Endothelial cell of hepatic sinusoid (primary cell): ENCODE results near the gene SLC9C1.

Source experiments
- in situ Hi-C: cut with HindIII; loops from 2 replicates; pipeline ENCODE4 v1.10.0; 2017; ENCODE audit warnings: low sequenced_read_pairs

The SLC9C1 gene

GRCh38 chr3:112117841-112118571 lies 176.0 kb downstream of the SLC9C1 start:
- in situ Hi-C loops: no loop called here

GRCh38 chr3:112117415-112117814 lies 176.6 kb downstream of the SLC9C1 start:
- in situ Hi-C loops: no loop called here

- in situ Hi-C loops: no loop called here
These were observed 177.2 kb downstream of the SLC9C1 start for GRCh38 chr3:112116748-112117186.

GRCh38 chr3:112115806-112116383 lies 178.1 kb downstream of the SLC9C1 start:
- in situ Hi-C loops: no loop called here

- in situ Hi-C loops: no loop called here
These were observed 178.8 kb downstream of the SLC9C1 start for GRCh38 chr3:112115161-112115739.

DNA sequence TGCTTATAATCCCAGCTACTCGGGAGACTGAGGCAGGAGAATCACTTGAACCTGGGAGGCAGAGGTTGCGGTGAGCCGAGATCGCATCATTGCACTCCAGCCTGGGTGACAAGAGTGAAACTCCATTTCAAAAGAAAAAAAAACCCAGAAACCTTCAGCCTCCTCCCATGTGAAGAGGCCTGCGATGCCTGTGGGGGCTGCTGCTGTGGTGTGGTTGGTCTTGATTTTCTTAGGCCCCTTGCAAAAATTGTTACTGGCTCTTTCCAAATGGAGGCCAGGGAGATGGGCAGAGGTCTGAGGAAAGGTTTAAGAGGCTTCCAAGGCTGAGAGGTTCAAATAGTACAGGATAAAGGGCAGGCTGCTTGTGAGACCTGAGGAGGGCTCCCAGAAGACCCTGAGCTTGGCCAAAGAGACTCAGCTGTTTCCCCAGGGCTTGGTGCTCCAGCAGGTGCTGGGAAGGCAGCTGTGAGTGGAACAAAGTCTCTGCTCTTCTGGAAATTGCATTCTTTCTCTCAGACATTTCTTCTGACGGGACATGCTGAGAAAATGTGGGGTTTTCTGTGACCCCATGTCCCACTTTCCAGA lies 179.3 kb downstream of the SLC9C1 start:
- in situ Hi-C loops: no loop called here

- in situ Hi-C loops: no loop called here
These were observed 182.1 kb downstream of the SLC9C1 start for GRCh38 chr3:112111785-112112402.

DNA sequence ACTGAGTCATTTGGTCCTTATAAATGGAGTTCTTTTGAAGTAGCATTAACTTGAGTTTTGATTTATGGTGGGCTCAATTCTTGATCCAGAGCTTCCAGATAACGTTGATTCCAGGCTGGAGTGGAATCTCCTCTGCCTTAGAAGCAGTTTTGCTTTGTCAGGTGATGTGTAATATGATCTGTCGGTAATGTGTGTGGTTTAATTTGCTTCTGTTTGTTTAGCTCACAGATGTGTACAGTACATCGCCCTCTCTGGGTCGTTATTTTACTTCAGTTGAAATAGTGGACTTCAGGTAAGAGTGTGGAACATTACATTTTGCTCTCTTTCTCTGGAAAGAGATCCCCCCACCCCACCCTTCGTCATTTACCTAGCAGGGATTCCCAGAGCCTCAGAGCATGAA lies 184.7 kb downstream of the SLC9C1 start:
- in situ Hi-C loops: no loop called here

DNA sequence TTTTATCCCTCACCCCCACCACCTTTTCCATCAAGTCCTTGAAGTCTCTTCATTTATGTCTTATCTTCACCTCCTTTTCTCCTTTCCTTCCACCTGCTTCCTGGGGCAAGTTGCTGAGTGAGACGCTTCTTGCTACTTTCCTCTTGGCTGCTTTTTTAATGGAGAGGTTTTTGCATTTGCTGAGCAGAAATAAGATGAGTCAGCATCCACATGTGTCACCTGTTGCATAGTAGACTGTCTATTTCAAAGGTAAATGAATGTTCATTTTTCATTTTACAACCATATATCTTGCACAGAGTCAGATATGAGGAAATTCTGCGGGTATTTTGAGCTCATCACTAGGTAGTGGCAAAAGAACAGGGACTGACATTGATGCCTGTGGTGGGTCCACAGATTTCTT lies 189.2 kb downstream of the SLC9C1 start:
- in situ Hi-C loops: no loop called here

GRCh38 chr3:112101916-112102315 lies 192.1 kb downstream of the SLC9C1 start:
- in situ Hi-C loops: no loop called here

- in situ Hi-C loops: no loop called here
These were observed 196.6 kb downstream of the SLC9C1 start for GRCh38 chr3:112097378-112097777.

- in situ Hi-C loops: no loop called here
These were observed 197.8 kb downstream of the SLC9C1 start for GRCh38 chr3:112096176-112096575.

DNA sequence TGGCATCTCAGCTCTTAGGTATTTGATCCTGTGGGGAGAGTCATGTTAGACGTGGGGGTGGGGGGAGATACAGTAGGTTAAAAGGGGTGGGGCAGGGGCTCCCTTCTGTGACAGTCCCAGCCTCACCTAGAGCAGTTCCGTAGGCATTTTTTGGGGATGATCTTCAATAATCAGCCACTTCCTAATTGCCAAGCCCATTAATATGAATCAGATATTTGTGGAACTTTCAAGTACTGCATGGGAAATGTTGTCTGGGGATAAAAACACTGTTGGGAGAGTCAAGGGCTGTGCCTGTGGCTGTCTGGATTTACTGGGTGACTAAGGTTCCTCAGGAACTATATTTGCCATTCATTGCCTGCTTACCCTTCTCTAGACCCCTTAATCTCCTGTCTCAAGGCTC lies 198.3 kb downstream of the SLC9C1 start:
- in situ Hi-C loops: no loop called here

DNA sequence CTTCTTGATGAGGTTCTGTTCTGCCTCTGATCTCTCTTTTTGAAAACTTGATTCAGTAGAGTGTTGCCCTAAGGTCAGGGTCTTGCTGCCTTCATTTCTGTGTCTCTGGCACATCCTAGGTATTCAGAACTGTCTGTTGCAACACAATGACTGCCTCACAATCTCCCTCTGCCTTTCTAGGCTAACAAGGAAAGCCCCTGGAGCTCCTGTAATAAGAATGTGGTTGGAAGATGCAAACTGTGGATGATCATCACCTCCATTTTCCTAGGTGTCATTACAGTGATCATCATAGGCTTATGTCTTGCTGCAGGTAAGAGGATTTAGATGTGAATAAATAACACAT lies 200.9 kb downstream of the SLC9C1 start:
- in situ Hi-C loops: no loop called here

DNA sequence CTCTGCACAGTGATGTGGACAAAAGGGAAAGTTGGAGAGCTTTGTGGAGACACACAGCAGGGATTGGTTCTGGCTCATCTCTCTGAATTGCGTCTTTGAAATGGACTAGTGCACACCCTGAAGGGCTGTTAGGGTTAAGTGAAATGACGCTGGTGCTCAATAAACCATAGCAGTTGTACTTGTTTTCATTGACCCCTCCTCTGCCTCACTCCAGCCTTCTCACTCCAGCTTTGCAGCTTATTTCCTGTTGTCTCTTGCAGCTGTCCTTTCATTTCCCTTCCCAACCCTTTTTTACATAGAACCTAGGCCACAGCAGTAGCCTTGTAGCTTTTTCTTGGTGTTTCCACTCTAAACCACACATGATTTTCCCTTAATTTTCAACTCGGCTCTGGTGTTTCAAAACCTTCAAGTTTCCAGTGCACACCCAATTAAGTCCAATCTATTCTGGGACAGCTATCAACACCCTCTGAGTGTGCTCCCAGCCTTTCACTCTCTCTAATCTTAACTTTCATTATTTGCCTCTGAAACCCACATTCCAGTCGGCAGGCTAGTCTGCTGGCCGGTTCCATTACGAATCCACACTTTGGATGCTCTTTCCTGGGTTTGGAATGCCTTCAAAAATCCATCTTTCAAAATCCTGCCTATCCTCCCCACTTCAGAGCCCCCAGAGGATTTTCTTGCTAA lies 201.4 kb downstream of the SLC9C1 start:
- in situ Hi-C loops: no loop called here

GRCh38 chr3:112090887-112091586 lies 203.0 kb downstream of the SLC9C1 start:
- in situ Hi-C loops: no loop called here
